Frontal cortex (tissue), 4 donors: ENCODE data around the gene NUDT1. TPM values are rescaled to one million over a fixed set of nuclear protein-coding genes. Genes with fewer than 3 reads are reported as not detected.

Experiments used
- DNase-seq, 2 donors: peaks; one replicate each; pipeline ENCODE4 v3.0.0; 2012; ENCODE audit warnings: low spot score in 2 of 2
- FAIRE-seq: peaks from 2 replicates; lab custom pipeline; 2012; peaks lifted over from hg19 to GRCh38; lab: Jason Lieb, UNC
- total RNA-seq: library from RNA; depleted of rRNA; stranded (reverse); fragments of >200 nt; gene quantifications from one replicate; pipeline ENCODE4 v1.2.3, GENCODE V29; 2014
- donor health status: control.
- donor health status: control.
- donor health status: control.

The NUDT1 gene
- total RNA-seq, 1 donor from 2014 or later: 15.5 TPM

- DNase-seq: no peak
- FAIRE-seq: no peak
Measured at GRCh38 chr7:2287745-2288144, 45.7 kb downstream of the NUDT1 start.

- no peak for FAIRE-seq
- DNase-seq: no peak
Measured at GRCh38 chr7:2288503-2288902, 46.5 kb downstream of the NUDT1 start.

- DNase-seq (no peak), FAIRE-seq (no peak)
Measured at GRCh38 chr7:2289111-2289586, 47.1 kb downstream of the NUDT1 start.

GRCh38 chr7:2289621-2290020 lies 47.6 kb downstream of the NUDT1 start:
- DNase-seq: no peak
- FAIRE-seq: no peak

DNA sequence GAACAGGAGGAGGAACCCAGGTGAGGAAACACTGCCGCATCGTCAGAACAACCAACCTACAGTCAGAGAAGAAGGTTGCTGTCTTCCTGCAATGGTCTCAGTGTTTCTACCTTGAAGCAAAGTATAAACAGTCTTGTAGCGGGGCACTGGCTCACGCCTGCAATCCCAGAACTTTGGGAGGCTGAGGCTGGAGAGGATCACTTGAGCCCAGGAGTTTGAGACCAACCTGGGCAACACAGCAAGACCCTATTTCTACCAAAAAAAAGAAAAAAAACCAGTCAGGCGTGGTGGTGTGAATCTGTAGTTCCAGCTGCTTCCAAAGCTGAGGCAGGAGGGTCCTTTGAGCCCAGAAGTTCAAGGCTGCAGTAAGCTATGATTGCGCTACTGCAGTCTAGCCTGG lies 48.9 kb downstream of the NUDT1 start:
- DNase-seq: no peak
- no peak for FAIRE-seq

- no peak for DNase-seq
- no peak for FAIRE-seq
Measured at GRCh38 chr7:2295936-2296620, 54.1 kb downstream of the NUDT1 start.

GRCh38 chr7:2296832-2297231 lies 54.8 kb downstream of the NUDT1 start:
- FAIRE-seq: no peak

DNA sequence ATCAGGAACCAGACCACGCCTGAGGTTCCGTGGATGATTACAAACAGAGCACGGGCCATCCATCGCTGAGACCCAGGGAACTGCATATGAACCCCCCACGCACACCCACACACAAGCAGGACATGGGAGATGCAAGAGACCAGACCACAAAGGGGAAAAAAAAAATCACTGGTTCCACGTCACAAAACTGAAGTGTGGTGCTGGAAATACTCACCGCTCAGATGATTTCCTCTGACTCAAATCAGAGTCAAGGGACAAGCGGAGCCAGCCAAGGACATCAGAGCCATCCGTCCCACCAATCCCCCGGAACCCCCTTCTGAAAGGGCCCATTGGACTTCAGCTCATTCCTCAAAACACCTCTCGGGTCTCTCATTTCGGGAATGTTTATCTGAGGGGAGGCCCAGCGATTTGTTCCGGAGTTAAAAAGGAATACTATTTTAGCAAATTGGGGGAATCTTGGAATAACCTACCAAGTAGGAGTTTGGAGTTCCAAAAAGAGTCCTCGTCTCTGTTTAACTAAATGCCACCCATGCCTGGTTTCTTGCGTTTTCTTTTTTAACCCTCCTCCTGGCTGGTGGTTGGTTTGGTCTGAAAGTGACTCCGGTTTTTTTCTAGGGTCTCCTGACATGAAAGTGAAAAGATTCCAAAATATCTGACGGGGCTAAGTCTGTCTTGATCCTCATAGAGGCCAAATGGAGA lies 57.3 kb downstream of the NUDT1 start:
- DNase-seq: no peak
- no peak for FAIRE-seq

More at GRCh38 chr7:2296832-2297231, 54.8 kb downstream of the NUDT1 start:
- DNase-seq: no peak

- no peak for DNase-seq
- no peak for FAIRE-seq
Measured at GRCh38 chr7:2299870-2300512, 58.0 kb downstream of the NUDT1 start.

Other genes with a start within 250 kb of the NUDT1 start
- gene MAD1L1, start 9.3 kb upstream of the NUDT1 start, total RNA-seq: 37.1 TPM
- 15.9 TPM for gene MRM2, start within 50 bp of the NUDT1 start, total RNA-seq
- 3.3 TPM for gene SNX8, start 72.2 kb downstream of the NUDT1 start, total RNA-seq
- 62.8 TPM for gene EIF3B, start 112.6 kb downstream of the NUDT1 start, total RNA-seq
- 2.0 TPM for gene CHST12, start 161.4 kb downstream of the NUDT1 start, total RNA-seq
- gene GRIFIN, start 234.2 kb downstream of the NUDT1 start, total RNA-seq: not detected